K562 (cell line): ENCODE results near the gene C11orf91. TPM values are rescaled to one million over a fixed set of nuclear protein-coding genes. Genes with fewer than 3 reads are reported as not detected.

Experiments
- CBX3 ChIP-seq, 2 experiments: IDR thresholded peaks; 1 replicate in 1 of 2; 2 replicates in 1 of 2; pipeline ENCODE4 v1.6.1; 2012; ENCODE audit warnings: inconsistent platforms in 2 of 2, low read length in 2 of 2, borderline replicate concordance in 1 of 2, control low read depth in 1 of 2
- DPF2 ChIP-seq: fragments of 450-650 bp; IDR thresholded peaks from 2 replicates; pipeline ENCODE4 v1.6.1; 2016
- ELF1 ChIP-seq: fragments of 200-800 bp; sonication (Bioruptor generic); IDR thresholded peaks from 2 replicates; pipeline ENCODE4 v1.6.1; 2016; ENCODE audit warnings: missing genetic modification characterization, missing compliant biosample characterization
- FOXP1 ChIP-seq: sonication (generic); formaldehyde crosslinking; IDR thresholded peaks from 2 replicates; pipeline ENCODE4 v1.8.0; 2022; ENCODE audit warnings: mild to moderate bottlenecking, missing genetic modification reagents
- GABPB1 ChIP-seq: sonication (generic); formaldehyde crosslinking; IDR thresholded peaks from 2 replicates; pipeline ENCODE4 v1.8.0; 2022; ENCODE audit warnings: mild to moderate bottlenecking, missing genetic modification reagents
- JUN ChIP-seq, 2 experiments: sonication (generic) in 1 of 2; formaldehyde crosslinking in 1 of 2; IDR thresholded peaks; 2 replicates each; pipeline versions ENCODE4 v1.6.1 to v1.8.0; 2012 to 2022; ENCODE audit warnings: borderline replicate concordance in 2 of 2, mild to moderate bottlenecking in 2 of 2, improper control_type of control experiment in 1 of 2, low read depth in 1 of 2, low read length in 1 of 2, missing genetic modification reagents in 1 of 2
- JUND ChIP-seq, 2 experiments: IDR thresholded peaks; 2 replicates in 1 of 2; 3 replicates in 1 of 2; pipeline ENCODE4 v1.6.1; 2011; ENCODE audit warnings: borderline replicate concordance in 2 of 2, low read depth in 2 of 2, low read length in 2 of 2, improper control_type of control experiment in 1 of 2, missing biosample characterization in 1 of 2, missing genetic modification characterization in 1 of 2, missing genetic modification reagents in 1 of 2
- KAT8 ChIP-seq: fragments of 450-650 bp; IDR thresholded peaks from 2 replicates; pipeline ENCODE4 v1.6.1; 2016; ENCODE audit warnings: low read depth, mild to moderate bottlenecking
- MAFF ChIP-seq: IDR thresholded peaks from 2 replicates; pipeline ENCODE4 v1.6.1; 2012; ENCODE audit warnings: low read length, improper control_type of control experiment
- MECOM ChIP-seq: fragments of 250-450 bp; sonication (Bioruptor Pico); IDR thresholded peaks from 2 replicates; pipeline ENCODE4 v1.8.0; 2022; ENCODE audit warnings: inconsistent platforms
- NFE2 ChIP-seq: IDR thresholded peaks from 2 replicates; pipeline ENCODE4 v1.6.1; 2014; ENCODE audit warnings: antibody characterized with exemption, low read depth
- RAD21 ChIP-seq, 2 experiments: fragments of 250-450 bp in 1 of 2; fragments of 450-650 bp in 1 of 2; sonication (Bioruptor Pico) in 1 of 2; formaldehyde crosslinking in 1 of 2; IDR thresholded peaks in 1 of 2; conservative IDR thresholded peaks in 1 of 2; 2 replicates each; pipeline versions ENCODE4 v1.4.0 to v1.8.0; 2020 to 2022; ENCODE audit warnings: mild to moderate bottlenecking in 2 of 2, moderate library complexity in 1 of 2
- SOX6 ChIP-seq: fragments of 450-650 bp; IDR thresholded peaks from 2 replicates; pipeline ENCODE4 v1.6.1; 2014; ENCODE audit warnings: mild to moderate bottlenecking
- THRA ChIP-seq: fragments of 450-650 bp; IDR thresholded peaks from 2 replicates; pipeline ENCODE4 v1.6.1; 2017; ENCODE audit warnings: mild to moderate bottlenecking, moderate library complexity
- USF1 ChIP-seq: sonication (generic); formaldehyde crosslinking; IDR thresholded peaks from 2 replicates; pipeline ENCODE4 v1.9.0; 2022; ENCODE audit warnings: mild to moderate bottlenecking, missing genetic modification reagents
- ZNF347 ChIP-seq: fragments of 450-650 bp; formaldehyde crosslinking; IDR thresholded peaks from 2 replicates; pipeline ENCODE4 v1.4.0; 2020; ENCODE audit warnings: low read depth, mild to moderate bottlenecking, moderate library complexity
- ZNF444 ChIP-seq: fragments of 250-450 bp; sonication (Bioruptor Pico); IDR thresholded peaks from 2 replicates; pipeline ENCODE4 v1.4.0; 2020; ENCODE audit warnings: mild to moderate bottlenecking, moderate library complexity
- ZNF644 ChIP-seq: fragments of 200-800 bp; sonication (Bioruptor generic); IDR thresholded peaks from 2 replicates; pipeline ENCODE4 v1.6.1; 2016; ENCODE audit warnings: low read depth, missing genetic modification characterization, missing compliant biosample characterization
- polyA plus RNA-seq, 8 experiments: library from polyadenylated mRNA; depleted of rRNA in 4 of 8; stranded (reverse) in 5 of 8; unstranded in 3 of 8; fragments of >200 nt; fragmentation: Nextera tagmentation in 2 of 8; fragmentation: Illumina TruSeq in 1 of 8; extraction: Ambion mirVana in 2 of 8; extraction: Trizol in 1 of 8; gene quantifications; 2 replicates each; pipeline versions ENCODE4 v1.2.1 to v1.2.3, GENCODE V29; 2011 to 2014; ENCODE audit warnings: inconsistent platforms in 1 of 8, missing spikeins in 1 of 8
- total RNA-seq, 7 experiments: library from RNA; depleted of rRNA in 6 of 7; stranded (reverse); fragments of >200 nt in 6 of 7; fragmentation: Illumina TruSeq in 2 of 7; extraction: Trizol in 2 of 7; gene quantifications; 2 replicates each; pipeline versions ENCODE4 v1.2.1 to v1.2.3, GENCODE V29; 2011 to 2021; ENCODE audit warnings: low replicate concordance in 1 of 7
- TF ChIP-seq, protein P1 (sequence below): sonication (generic); formaldehyde crosslinking; IDR thresholded peaks from 2 replicates; pipeline ENCODE4 v1.8.0; 2023; ENCODE audit warnings: mild to moderate bottlenecking, missing genetic modification reagents

The C11orf91 gene
- total and polyA plus RNA-seq, 9 of the 15 experiments (the other 6 are each of a cell fraction or from before 2014, with no cell fraction given), result not detected

DNA sequence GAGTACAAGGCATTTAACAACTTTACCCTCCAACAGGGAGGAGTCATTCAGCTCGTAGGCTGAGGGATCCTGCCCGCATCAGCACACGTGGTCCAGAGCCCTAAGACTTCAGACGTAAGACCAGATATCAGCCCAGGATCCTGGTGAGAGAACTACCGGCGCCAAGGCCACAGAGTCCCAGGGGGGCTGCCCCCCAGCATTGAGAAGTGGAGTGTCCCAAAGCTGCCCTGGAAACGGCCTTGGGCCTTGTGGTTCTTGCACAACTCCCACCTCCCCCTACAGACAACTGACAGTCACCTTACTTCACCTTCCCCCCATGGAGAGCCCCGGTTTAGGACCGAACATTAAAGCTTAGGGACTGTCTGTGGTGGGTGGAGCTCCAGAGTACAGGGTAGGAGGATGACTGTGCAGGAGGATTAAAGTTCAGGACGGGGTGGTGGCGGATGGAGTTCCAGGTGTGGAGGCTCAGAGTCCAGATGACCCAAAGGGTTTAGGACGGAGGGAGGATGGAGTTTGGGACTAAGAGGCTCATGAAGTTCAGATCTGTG, 1.0 kb downstream of the C11orf91 start (continued):
- TF ChIP-seq, protein P1, sequence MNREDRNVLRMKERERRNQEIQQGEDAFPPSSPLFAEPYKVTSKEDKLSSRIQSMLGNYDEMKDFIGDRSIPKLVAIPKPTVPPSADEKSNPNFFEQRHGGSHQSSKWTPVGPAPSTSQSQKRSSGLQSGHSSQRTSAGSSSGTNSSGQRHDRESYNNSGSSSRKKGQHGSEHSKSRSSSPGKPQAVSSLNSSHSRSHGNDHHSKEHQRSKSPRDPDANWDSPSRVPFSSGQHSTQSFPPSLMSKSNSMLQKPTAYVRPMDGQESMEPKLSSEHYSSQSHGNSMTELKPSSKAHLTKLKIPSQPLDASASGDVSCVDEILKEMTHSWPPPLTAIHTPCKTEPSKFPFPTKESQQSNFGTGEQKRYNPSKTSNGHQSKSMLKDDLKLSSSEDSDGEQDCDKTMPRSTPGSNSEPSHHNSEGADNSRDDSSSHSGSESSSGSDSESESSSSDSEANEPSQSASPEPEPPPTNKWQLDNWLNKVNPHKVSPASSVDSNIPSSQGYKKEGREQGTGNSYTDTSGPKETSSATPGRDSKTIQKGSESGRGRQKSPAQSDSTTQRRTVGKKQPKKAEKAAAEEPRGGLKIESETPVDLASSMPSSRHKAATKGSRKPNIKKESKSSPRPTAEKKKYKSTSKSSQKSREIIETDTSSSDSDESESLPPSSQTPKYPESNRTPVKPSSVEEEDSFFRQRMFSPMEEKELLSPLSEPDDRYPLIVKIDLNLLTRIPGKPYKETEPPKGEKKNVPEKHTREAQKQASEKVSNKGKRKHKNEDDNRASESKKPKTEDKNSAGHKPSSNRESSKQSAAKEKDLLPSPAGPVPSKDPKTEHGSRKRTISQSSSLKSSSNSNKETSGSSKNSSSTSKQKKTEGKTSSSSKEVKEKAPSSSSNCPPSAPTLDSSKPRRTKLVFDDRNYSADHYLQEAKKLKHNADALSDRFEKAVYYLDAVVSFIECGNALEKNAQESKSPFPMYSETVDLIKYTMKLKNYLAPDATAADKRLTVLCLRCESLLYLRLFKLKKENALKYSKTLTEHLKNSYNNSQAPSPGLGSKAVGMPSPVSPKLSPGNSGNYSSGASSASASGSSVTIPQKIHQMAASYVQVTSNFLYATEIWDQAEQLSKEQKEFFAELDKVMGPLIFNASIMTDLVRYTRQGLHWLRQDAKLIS (CRISPR knock-in tag), result no peak
- TF ChIP-seq DPF2 (0 out of 2 replicates have a peak, but pooled peaks have one; percentile 18), JUN (IDR thresholded peaks at IDR 0.05; ENCODE audit: borderline replicate concordance, low read depth, low read length) (no peak), JUN (CRISPR knock-in tag; IDR thresholded peaks at IDR 0.05; ENCODE audit: borderline replicate concordance) (no peak), ZNF444 (CRISPR knock-in tag) (no peak), MAFF (0 out of 2 replicates have a peak, but pooled peaks have one; percentile 4), USF1 (CRISPR knock-in tag) (peak; percentile 44), SOX6 (no peak), THRA (no peak), FOXP1 (CRISPR knock-in tag) (no peak), MECOM (no peak), ZNF347 (CRISPR knock-in tag) (no peak), RAD21 (CRISPR knock-in tag; conservative IDR thresholded peaks at IDR 0.05 in 1 of 2, IDR thresholded peaks at IDR 0.05 in 1 of 2) (no peak), ELF1 (tag) (no peak), CBX3 (IDR thresholded peaks at IDR 0.05; ENCODE audit: borderline replicate concordance in 1 of 2, low read length in 2 of 2) (no peak), KAT8 (no peak), JUND (IDR thresholded peaks at IDR 0.05; ENCODE audit: borderline replicate concordance, low read depth, low read length) (no peak), JUND (tag; IDR thresholded peaks at IDR 0.05; ENCODE audit: borderline replicate concordance, low read depth, low read length) (no peak), NFE2 (peak; percentile 24; the same call in 1 of the 2 replicates), GABPB1 (no peak), ZNF644 (tag) (no peak)
